ENCODE measurements around the gene CDH13. TPM values are rescaled to one million over a fixed set of nuclear protein-coding genes. Genes with fewer than 3 reads are reported as not detected.

Gene CDH13
- total RNA-seq, 2 experiments from 2014 or later, result not detected

GRCh38 chr16:83552930-83553329, 926.2 kb downstream of the CDH13 start:
- ChIA-PET CTCF (ENCODE audit: unreplicated experiment) (no interaction called here), POLR2A (no interaction called here)
- no peak overlapping the region for H3K27ac ChIP-seq (ENCODE audit: low read depth, low read length, poor library complexity, severe bottlenecking)
- no peaks in the 10 kb centered on the region for H3K9me3 ChIP-seq (ENCODE audit: low read length)
- no peak overlapping the region for H2AFZ ChIP-seq (ENCODE audit: low read length)
- H3K4me2 ChIP-seq (ENCODE audit: low read length), result no peak overlapping the region
- no peak overlapping the region for H3K4me3 ChIP-seq (ENCODE audit: low read depth, low read length, poor library complexity, severe bottlenecking)
- H3K79me2 ChIP-seq (ENCODE audit: insufficient read depth, low read depth, low read length), result no peaks in the 10 kb centered on the region
- TF ChIP-seq CTCF (conservative IDR thresholded peaks at IDR 0.05; ENCODE audit: low read length) (no peak), EZH2phosphoT487 (IDR thresholded peaks at IDR 0.05; ENCODE audit: borderline replicate concordance, low read depth, low read length) (no peak)
- no peaks in the 10 kb centered on the region for H3K36me3 ChIP-seq (ENCODE audit: insufficient read depth, low read length)
- no TSS peak for BruUV-seq (replicated peaks)
- DNase-seq (ENCODE audit: low spot score), result no peak
- no peaks in the 10 kb centered on the region for H4K20me1 ChIP-seq (ENCODE audit: insufficient read depth, low read length)
- no peaks in the 10 kb centered on the region for H3K4me1 ChIP-seq (ENCODE audit: insufficient read depth, low read length, poor library complexity, severe bottlenecking)
- intact Hi-C loops (cut with micrococcal nuclease; ENCODE audit: unreplicated experiment), result no loop called here
- H3K9me2 ChIP-seq (ENCODE audit: insufficient read depth, low read length), result no peaks in the 10 kb centered on the region

- TF ChIP-seq EZH2phosphoT487 (IDR thresholded peaks at IDR 0.05; ENCODE audit: borderline replicate concordance, low read depth, low read length) (no peak), CTCF (conservative IDR thresholded peaks at IDR 0.05; ENCODE audit: low read length) (no peak)
- no TSS peak for BruUV-seq (replicated peaks)
- Histone ChIP-seq H3K4me3 (ENCODE audit: low read depth, low read length, poor library complexity, severe bottlenecking) (no peak overlapping the region), H3K4me2 (ENCODE audit: low read length) (no peak overlapping the region), H2AFZ (ENCODE audit: low read length) (no peak overlapping the region), H4K20me1 (ENCODE audit: insufficient read depth, low read length) (no peaks in the 10 kb centered on the region), H3K4me1 (ENCODE audit: insufficient read depth, low read length, poor library complexity, severe bottlenecking) (no peaks in the 10 kb centered on the region), H3K27ac (ENCODE audit: low read depth, low read length, poor library complexity, severe bottlenecking) (no peak overlapping the region), H3K79me2 (ENCODE audit: insufficient read depth, low read depth, low read length) (no peaks in the 10 kb centered on the region), H3K9me2 (ENCODE audit: insufficient read depth, low read length) (no peaks in the 10 kb centered on the region), H3K36me3 (ENCODE audit: insufficient read depth, low read length) (no peaks in the 10 kb centered on the region), H3K9me3 (ENCODE audit: low read length) (no peaks in the 10 kb centered on the region)
- CTCF ChIA-PET (ENCODE audit: unreplicated experiment), result no interaction called here
- DNase-seq (ENCODE audit: low spot score), result no peak
- intact Hi-C loops (cut with micrococcal nuclease; ENCODE audit: unreplicated experiment), result no loop called here
- POLR2A ChIA-PET, result no interaction called here
These were observed 927.3 kb downstream of the CDH13 start for GRCh38 chr16:83554096-83554495.

- intact Hi-C loops (cut with micrococcal nuclease; ENCODE audit: unreplicated experiment), result no loop called here
- no peak overlapping the region for H3K4me3 ChIP-seq (ENCODE audit: low read depth, low read length, poor library complexity, severe bottlenecking)
- H3K9me2 ChIP-seq (ENCODE audit: insufficient read depth, low read length), result no peaks in the 10 kb centered on the region
- H3K9me3 ChIP-seq (ENCODE audit: low read length), result no peaks in the 10 kb centered on the region
- no peaks in the 10 kb centered on the region for H3K79me2 ChIP-seq (ENCODE audit: insufficient read depth, low read depth, low read length)
- no peaks in the 10 kb centered on the region for H4K20me1 ChIP-seq (ENCODE audit: insufficient read depth, low read length)
- H3K36me3 ChIP-seq (ENCODE audit: insufficient read depth, low read length), result no peaks in the 10 kb centered on the region
- H2AFZ ChIP-seq (ENCODE audit: low read length), result no peak overlapping the region
- DNase-seq (ENCODE audit: low spot score), result no peak
- no peaks in the 10 kb centered on the region for H3K4me1 ChIP-seq (ENCODE audit: insufficient read depth, low read length, poor library complexity, severe bottlenecking)
- H3K4me2 ChIP-seq (ENCODE audit: low read length), result no peak overlapping the region
- H3K27ac ChIP-seq (ENCODE audit: low read depth, low read length, poor library complexity, severe bottlenecking), result no peak overlapping the region
- ChIA-PET POLR2A (no interaction called here), CTCF (ENCODE audit: unreplicated experiment) (no interaction called here)
- no TSS peak for BruUV-seq (replicated peaks)
- no peak for TF ChIP-seq EZH2phosphoT487 (IDR thresholded peaks at IDR 0.05; ENCODE audit: borderline replicate concordance, low read depth, low read length)
- TF ChIP-seq CTCF (conservative IDR thresholded peaks at IDR 0.05; ENCODE audit: low read length), result no peak
These were observed 927.8 kb downstream of the CDH13 start for GRCh38 chr16:83554540-83554939.

All from OCI-LY7 (cell line).